Measurements from ENCODE around the gene CST4. TPM values are rescaled to one million over a fixed set of nuclear protein-coding genes. Genes with fewer than 3 reads are reported as not detected.

The CST4 gene
- total RNA-seq, 1 donor from 2014 or later = not detected

- Histone ChIP-seq H3K9me3 (ENCODE audit: insufficient read depth, low read depth, low read length) (no peaks in the 10 kb centered on the region), H3K27ac (ENCODE audit: low read depth, low read length) (no peak overlapping the region), H3K36me3 (ENCODE audit: insufficient read depth, low read length) (no peaks in the 10 kb centered on the region), H3K4me2 (ENCODE audit: low read length) (no peak overlapping the region), H3K79me2 (ENCODE audit: insufficient read depth, low read length) (no peaks in the 10 kb centered on the region), H4K20me1 (ENCODE audit: insufficient read depth, low read length) (no peaks in the 10 kb centered on the region), H3K27me3 (ENCODE audit: insufficient read depth, low read length) (peaks cover 2% of the 10 kb centered on the region), H3K4me3 (ENCODE audit: insufficient read depth, low read depth, low read length) (no peak overlapping the region), H3K4me1 (ENCODE audit: insufficient read depth, low read length) (no peaks in the 10 kb centered on the region), H2AFZ (ENCODE audit: low read depth, low read length) (no peak overlapping the region), H3K9ac (ENCODE audit: low read length) (no peak overlapping the region)
- H3K9me3 Mint-ChIP-seq (ENCODE audit: unreplicated experiment) = no peaks in the 10 kb centered on the region
- H3K4me3 Mint-ChIP-seq (ENCODE audit: unreplicated experiment) = no peak overlapping the region
- FAIRE-seq (no peak), DNase-seq (ENCODE audit: low read depth) (no peak)
- peaks cover 3% of the 10 kb centered on the region for H3K27me3 Mint-ChIP-seq (ENCODE audit: low read depth, unreplicated experiment)
- H3K27ac Mint-ChIP-seq (ENCODE audit: unreplicated experiment) = peak overlapping the region; percentile 30
- H3K4me1 Mint-ChIP-seq (ENCODE audit: low read depth, unreplicated experiment) = peaks cover 23% of the 10 kb centered on the region
- no peaks in the 10 kb centered on the region for H3K36me3 Mint-ChIP-seq (ENCODE audit: low read depth, unreplicated experiment)
- TF ChIP-seq EZH2 (IDR thresholded peaks at IDR 0.05; ENCODE audit: insufficient read depth, low read length) = no peak
- TF ChIP-seq, protein P1, sequence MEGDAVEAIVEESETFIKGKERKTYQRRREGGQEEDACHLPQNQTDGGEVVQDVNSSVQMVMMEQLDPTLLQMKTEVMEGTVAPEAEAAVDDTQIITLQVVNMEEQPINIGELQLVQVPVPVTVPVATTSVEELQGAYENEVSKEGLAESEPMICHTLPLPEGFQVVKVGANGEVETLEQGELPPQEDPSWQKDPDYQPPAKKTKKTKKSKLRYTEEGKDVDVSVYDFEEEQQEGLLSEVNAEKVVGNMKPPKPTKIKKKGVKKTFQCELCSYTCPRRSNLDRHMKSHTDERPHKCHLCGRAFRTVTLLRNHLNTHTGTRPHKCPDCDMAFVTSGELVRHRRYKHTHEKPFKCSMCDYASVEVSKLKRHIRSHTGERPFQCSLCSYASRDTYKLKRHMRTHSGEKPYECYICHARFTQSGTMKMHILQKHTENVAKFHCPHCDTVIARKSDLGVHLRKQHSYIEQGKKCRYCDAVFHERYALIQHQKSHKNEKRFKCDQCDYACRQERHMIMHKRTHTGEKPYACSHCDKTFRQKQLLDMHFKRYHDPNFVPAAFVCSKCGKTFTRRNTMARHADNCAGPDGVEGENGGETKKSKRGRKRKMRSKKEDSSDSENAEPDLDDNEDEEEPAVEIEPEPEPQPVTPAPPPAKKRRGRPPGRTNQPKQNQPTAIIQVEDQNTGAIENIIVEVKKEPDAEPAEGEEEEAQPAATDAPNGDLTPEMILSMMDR (IDR thresholded peaks at IDR 0.05; ENCODE audit: insufficient read depth, low read depth, low read length) = no peak
Measured at GRCh38 chr20:23658336-23658735, 30.5 kb downstream of the CST4 start.

DNA sequence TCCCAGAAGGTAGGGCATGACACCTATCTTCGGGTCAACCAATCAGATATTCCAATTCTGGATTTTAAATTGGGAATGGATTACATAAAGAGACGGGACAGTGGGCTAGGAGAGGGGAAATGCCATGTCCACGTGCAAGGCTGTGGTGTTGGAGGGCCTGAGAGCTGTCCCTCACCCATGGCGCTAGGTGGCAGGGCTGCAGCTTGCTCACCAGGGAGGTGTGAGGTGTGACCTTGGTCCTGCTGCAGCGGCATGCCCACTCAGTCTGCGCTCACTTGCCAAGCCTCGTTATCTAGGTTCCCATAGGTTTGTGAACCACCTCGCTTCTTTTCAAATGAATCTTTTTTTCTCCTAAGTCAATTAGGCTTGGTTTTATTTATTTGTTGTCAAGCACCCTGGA lies 31.6 kb downstream of the CST4 start:
- Histone ChIP-seq H3K4me2 (ENCODE audit: low read length) (no peak overlapping the region), H3K27me3 (ENCODE audit: insufficient read depth, low read length) (peaks cover 2% of the 10 kb centered on the region), H3K4me3 (ENCODE audit: insufficient read depth, low read depth, low read length) (no peak overlapping the region), H4K20me1 (ENCODE audit: insufficient read depth, low read length) (no peaks in the 10 kb centered on the region), H3K79me2 (ENCODE audit: insufficient read depth, low read length) (no peaks in the 10 kb centered on the region), H3K4me1 (ENCODE audit: insufficient read depth, low read length) (no peaks in the 10 kb centered on the region), H2AFZ (ENCODE audit: low read depth, low read length) (no peak overlapping the region), H3K27ac (ENCODE audit: low read depth, low read length) (no peak overlapping the region), H3K36me3 (ENCODE audit: insufficient read depth, low read length) (no peaks in the 10 kb centered on the region), H3K9me3 (ENCODE audit: insufficient read depth, low read depth, low read length) (no peaks in the 10 kb centered on the region), H3K9ac (ENCODE audit: low read length) (no peak overlapping the region)
- peaks cover 29% of the 10 kb centered on the region for H3K4me1 Mint-ChIP-seq (ENCODE audit: low read depth, unreplicated experiment)
- no peak for FAIRE-seq
- H3K27me3 Mint-ChIP-seq (ENCODE audit: low read depth, unreplicated experiment) = peaks cover 3% of the 10 kb centered on the region
- no peak for TF ChIP-seq EZH2 (IDR thresholded peaks at IDR 0.05; ENCODE audit: insufficient read depth, low read length)
- TF ChIP-seq, protein P1 (IDR thresholded peaks at IDR 0.05; ENCODE audit: insufficient read depth, low read depth, low read length) = no peak
- no peak overlapping the region for H3K4me3 Mint-ChIP-seq (ENCODE audit: unreplicated experiment)
- H3K27ac Mint-ChIP-seq (ENCODE audit: unreplicated experiment) = no peak overlapping the region
- no peaks in the 10 kb centered on the region for H3K9me3 Mint-ChIP-seq (ENCODE audit: unreplicated experiment)
- H3K36me3 Mint-ChIP-seq (ENCODE audit: low read depth, unreplicated experiment) = no peaks in the 10 kb centered on the region
- no peak for DNase-seq (ENCODE audit: low read depth)

DNA sequence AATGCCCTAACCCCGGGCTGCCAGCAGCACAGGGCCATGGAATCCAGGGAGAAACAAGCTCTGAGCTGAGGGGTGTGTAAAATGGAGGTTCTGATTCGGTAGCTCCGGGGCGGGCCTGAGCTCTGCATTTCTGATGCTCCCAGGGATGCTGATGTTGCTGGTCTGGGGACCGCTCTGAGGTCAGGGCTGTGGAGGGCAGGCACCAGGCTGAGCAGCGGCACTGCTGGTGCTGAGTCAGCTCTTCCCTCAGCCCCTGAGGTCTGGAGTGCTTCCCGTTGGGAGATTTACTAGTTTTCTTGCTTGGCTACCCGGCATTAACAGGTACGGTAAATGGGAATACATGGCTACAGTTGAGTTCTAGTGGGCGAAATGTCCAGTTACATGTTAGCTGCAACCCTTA lies 32.5 kb downstream of the CST4 start:
- peaks cover 26% of the 10 kb centered on the region for H3K4me1 Mint-ChIP-seq (ENCODE audit: low read depth, unreplicated experiment)
- Histone ChIP-seq H3K4me3 (ENCODE audit: insufficient read depth, low read depth, low read length) (no peak overlapping the region), H3K27me3 (ENCODE audit: insufficient read depth, low read length) (peaks cover 2% of the 10 kb centered on the region), H3K4me2 (ENCODE audit: low read length) (no peak overlapping the region), H3K79me2 (ENCODE audit: insufficient read depth, low read length) (no peaks in the 10 kb centered on the region), H3K9me3 (ENCODE audit: insufficient read depth, low read depth, low read length) (no peaks in the 10 kb centered on the region), H3K27ac (ENCODE audit: low read depth, low read length) (no peak overlapping the region), H3K9ac (ENCODE audit: low read length) (no peak overlapping the region), H3K36me3 (ENCODE audit: insufficient read depth, low read length) (no peaks in the 10 kb centered on the region), H2AFZ (ENCODE audit: low read depth, low read length) (no peak overlapping the region), H4K20me1 (ENCODE audit: insufficient read depth, low read length) (no peaks in the 10 kb centered on the region), H3K4me1 (ENCODE audit: insufficient read depth, low read length) (no peaks in the 10 kb centered on the region)
- DNase-seq (ENCODE audit: low read depth) (no peak), FAIRE-seq (no peak)
- H3K9me3 Mint-ChIP-seq (ENCODE audit: unreplicated experiment) = no peaks in the 10 kb centered on the region
- no peaks in the 10 kb centered on the region for H3K36me3 Mint-ChIP-seq (ENCODE audit: low read depth, unreplicated experiment)
- no peak overlapping the region for H3K4me3 Mint-ChIP-seq (ENCODE audit: unreplicated experiment)
- H3K27me3 Mint-ChIP-seq (ENCODE audit: low read depth, unreplicated experiment) = peaks cover 3% of the 10 kb centered on the region
- H3K27ac Mint-ChIP-seq (ENCODE audit: unreplicated experiment) = no peak overlapping the region
- TF ChIP-seq, protein P1 (IDR thresholded peaks at IDR 0.05; ENCODE audit: insufficient read depth, low read depth, low read length) = no peak
- no peak for TF ChIP-seq EZH2 (IDR thresholded peaks at IDR 0.05; ENCODE audit: insufficient read depth, low read length)

All from astrocyte (in vitro differentiated cells and primary cell).